Measurements from ENCODE around the gene MRPS27.

The MRPS27 gene

DNA sequence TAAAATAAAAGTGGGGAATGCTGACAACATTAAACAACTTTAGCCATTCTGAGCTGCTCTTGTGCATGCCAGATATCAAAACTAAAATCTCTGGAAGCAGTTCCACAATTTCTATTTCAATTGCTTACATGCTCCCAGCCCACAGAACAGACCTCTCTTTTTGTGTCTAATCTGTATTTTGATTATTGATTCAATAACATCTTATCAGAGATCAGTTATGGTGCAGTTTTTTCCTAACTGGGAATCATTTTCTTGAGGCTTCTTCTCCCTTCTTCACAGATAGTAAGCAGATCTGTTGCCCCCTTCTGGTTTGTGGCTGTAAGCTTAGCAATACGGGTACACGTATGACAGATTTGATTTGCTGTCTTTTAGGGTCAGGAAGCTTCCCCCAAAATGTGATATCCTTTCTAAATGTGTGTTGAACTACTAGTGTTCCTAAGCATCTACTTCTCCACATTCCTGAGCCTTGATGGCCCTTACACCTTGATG, 39.4 kb downstream of the MRPS27 start:
- TF ChIP-seq, protein P1, sequence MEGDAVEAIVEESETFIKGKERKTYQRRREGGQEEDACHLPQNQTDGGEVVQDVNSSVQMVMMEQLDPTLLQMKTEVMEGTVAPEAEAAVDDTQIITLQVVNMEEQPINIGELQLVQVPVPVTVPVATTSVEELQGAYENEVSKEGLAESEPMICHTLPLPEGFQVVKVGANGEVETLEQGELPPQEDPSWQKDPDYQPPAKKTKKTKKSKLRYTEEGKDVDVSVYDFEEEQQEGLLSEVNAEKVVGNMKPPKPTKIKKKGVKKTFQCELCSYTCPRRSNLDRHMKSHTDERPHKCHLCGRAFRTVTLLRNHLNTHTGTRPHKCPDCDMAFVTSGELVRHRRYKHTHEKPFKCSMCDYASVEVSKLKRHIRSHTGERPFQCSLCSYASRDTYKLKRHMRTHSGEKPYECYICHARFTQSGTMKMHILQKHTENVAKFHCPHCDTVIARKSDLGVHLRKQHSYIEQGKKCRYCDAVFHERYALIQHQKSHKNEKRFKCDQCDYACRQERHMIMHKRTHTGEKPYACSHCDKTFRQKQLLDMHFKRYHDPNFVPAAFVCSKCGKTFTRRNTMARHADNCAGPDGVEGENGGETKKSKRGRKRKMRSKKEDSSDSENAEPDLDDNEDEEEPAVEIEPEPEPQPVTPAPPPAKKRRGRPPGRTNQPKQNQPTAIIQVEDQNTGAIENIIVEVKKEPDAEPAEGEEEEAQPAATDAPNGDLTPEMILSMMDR (IDR thresholded peaks at IDR 0.05): peak; percentile 25
- H3K27ac Mint-ChIP-seq: no peak overlapping the region
- no peaks in the 10 kb centered on the region for H3K27me3 Mint-ChIP-seq (ENCODE audit: low read depth, poor library complexity)
- no peak for DNase-seq
- peaks cover 18% of the 10 kb centered on the region for H3K4me1 Mint-ChIP-seq
- H3K36me3 Mint-ChIP-seq (ENCODE audit: low read depth): peaks cover 54% of the 10 kb centered on the region
- peaks cover 30% of the 10 kb centered on the region for H3K9me3 Mint-ChIP-seq
- no peak overlapping the region for H3K4me3 Mint-ChIP-seq

DNA sequence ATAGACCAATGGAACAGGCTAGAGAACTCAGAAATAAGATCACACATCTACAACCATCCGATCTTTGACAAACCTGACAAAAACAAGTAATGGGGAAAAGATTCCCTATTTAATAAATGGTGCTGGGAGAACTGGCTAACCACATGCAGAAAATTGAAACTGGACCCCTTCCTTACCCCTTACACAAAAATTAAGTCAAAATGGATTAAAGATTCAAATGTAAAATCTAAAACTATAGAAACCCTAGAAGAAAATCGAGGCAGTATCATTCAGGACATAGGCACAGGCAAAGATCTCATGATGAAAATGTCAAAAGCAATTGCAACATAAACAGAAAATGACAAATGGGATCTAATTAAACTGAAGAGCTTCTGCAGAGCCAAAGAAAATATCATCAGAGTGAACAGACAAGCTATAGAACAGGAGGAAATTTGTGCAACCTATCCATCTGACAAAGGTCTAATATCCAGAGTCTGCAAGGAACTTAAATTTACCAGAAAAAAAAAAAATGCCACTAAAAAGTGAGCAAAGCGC, 43.8 kb downstream of the MRPS27 start:
- H3K4me3 Mint-ChIP-seq: no peak overlapping the region
- H3K27ac Mint-ChIP-seq: no peak overlapping the region
- TF ChIP-seq, protein P1 (IDR thresholded peaks at IDR 0.05): no peak
- peaks cover 2% of the 10 kb centered on the region for H3K4me1 Mint-ChIP-seq
- H3K36me3 Mint-ChIP-seq (ENCODE audit: low read depth): peaks cover 70% of the 10 kb centered on the region
- no peaks in the 10 kb centered on the region for H3K27me3 Mint-ChIP-seq (ENCODE audit: low read depth, poor library complexity)
- no peak for DNase-seq
- peaks cover 35% of the 10 kb centered on the region for H3K9me3 Mint-ChIP-seq

DNA sequence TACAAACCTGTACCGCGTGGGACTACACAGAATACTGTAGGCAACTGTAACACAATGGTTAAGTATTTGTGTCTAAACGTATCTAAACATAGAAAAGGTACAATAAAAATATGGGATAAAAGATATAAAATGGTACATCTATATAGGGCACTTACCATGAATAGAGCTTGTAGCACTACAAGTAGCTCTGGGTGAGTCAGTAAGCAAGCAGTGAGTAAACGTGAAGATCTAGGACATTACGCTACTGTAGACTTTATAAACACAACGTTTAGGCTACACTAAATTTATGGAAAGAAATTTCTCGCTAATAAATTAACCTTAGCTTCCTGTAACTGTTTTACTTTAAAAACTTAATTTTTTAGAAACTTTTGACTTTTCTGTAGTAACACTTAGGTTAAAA, 46.5 kb downstream of the MRPS27 start:
- TF ChIP-seq, protein P1 (IDR thresholded peaks at IDR 0.05): no peak
- DNase-seq: no peak
- Mint-ChIP-seq H3K4me1 (no peaks in the 10 kb centered on the region), H3K27me3 (ENCODE audit: low read depth, poor library complexity) (no peaks in the 10 kb centered on the region), H3K36me3 (ENCODE audit: low read depth) (peaks cover 70% of the 10 kb centered on the region), H3K9me3 (peaks cover 39% of the 10 kb centered on the region), H3K27ac (no peak overlapping the region), H3K4me3 (no peak overlapping the region)

DNA sequence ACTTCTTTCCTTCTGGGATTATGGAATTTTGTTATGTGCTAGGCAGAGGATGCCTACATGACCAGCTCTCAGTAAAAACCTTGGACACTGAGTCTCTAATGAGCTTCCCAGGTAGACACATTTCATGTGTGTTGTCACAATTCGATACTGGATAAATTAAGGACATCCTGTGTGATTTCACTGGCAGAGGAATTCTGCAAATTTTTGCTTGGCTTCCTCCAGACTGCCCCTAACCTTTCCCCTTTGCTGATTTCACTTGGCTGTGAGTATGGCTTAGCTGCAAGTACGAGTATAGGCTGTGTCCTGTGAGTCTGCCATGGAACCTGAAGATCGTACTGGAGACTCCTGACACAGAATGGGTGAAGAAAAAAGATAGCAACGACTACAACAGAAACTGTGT, 47.6 kb downstream of the MRPS27 start:
- Mint-ChIP-seq H3K27ac (no peak overlapping the region), H3K27me3 (ENCODE audit: low read depth, poor library complexity) (no peaks in the 10 kb centered on the region), H3K36me3 (ENCODE audit: low read depth) (peaks cover 68% of the 10 kb centered on the region), H3K4me3 (no peak overlapping the region), H3K4me1 (no peaks in the 10 kb centered on the region), H3K9me3 (peaks cover 30% of the 10 kb centered on the region)
- DNase-seq: no peak
- TF ChIP-seq, protein P1 (IDR thresholded peaks at IDR 0.05): no peak

DNA sequence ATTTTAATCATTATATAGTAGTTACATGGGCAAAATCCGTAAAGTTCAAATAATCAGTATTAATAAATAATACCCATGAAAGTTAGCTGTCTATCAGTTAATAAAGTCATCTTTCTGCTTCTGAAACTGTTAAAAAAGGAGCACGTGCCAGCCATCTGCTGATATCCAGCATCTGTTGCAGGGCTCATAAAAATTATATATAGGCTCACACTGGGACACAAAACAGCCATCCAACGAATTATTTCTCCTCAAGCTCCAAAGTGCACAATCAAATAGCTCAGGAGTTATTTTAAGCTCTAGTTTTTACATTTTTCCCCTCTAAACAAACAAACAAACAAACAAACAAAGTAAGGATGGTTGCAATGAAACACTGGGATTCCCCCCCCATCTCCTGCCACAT, 48.3 kb downstream of the MRPS27 start:
- TF ChIP-seq, protein P1 (IDR thresholded peaks at IDR 0.05): no peak
- Mint-ChIP-seq H3K4me3 (no peak overlapping the region), H3K27me3 (ENCODE audit: low read depth, poor library complexity) (no peaks in the 10 kb centered on the region), H3K9me3 (peaks cover 23% of the 10 kb centered on the region), H3K36me3 (ENCODE audit: low read depth) (peaks cover 61% of the 10 kb centered on the region), H3K4me1 (no peaks in the 10 kb centered on the region), H3K27ac (no peak overlapping the region)
- DNase-seq: no peak

DNA sequence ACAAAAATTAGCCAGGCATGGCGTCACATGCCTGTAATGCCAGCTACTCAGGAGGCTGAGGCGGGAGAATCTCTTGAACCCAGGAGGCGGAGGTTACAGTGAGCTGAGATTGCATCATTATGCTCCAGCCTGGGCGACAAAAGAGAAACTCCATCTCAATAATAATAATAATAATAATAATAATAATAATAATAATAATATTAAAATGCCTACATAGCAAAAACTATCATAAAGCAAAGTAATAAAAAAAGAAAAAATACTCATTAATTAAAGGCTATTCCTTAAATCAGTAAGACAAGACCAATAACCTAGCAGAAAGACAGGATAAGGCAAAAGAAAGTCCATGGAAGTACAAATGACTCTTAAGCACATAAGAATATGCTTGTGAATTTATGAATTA, 50.0 kb downstream of the MRPS27 start:
- TF ChIP-seq, protein P1 (IDR thresholded peaks at IDR 0.05): no peak
- Mint-ChIP-seq H3K36me3 (ENCODE audit: low read depth) (peaks cover 53% of the 10 kb centered on the region), H3K27ac (no peak overlapping the region), H3K9me3 (peaks cover 7% of the 10 kb centered on the region), H3K4me1 (peaks cover 10% of the 10 kb centered on the region), H3K4me3 (no peak overlapping the region), H3K27me3 (ENCODE audit: low read depth, poor library complexity) (no peaks in the 10 kb centered on the region)
- DNase-seq: no peak

Measured in nephron progenitor cell (in vitro differentiated cells).